Osteocyte (in vitro differentiated cells): ENCODE results near the gene ISL2. TPM values are rescaled to one million over a fixed set of nuclear protein-coding genes. Genes with fewer than 3 reads are reported as not detected.

Experiments
- DNase-seq: peaks from one replicate; pipeline ENCODE4 v3.0.0; 2021; ENCODE audit warnings: mixed read lengths; ENCODE audit not compliant: unreplicated experiment; ENCODE audit errors: extremely low spot score
- H3K27ac Mint-ChIP-seq: one replicate; pipeline ENCODE4 v1.8.0; 2021; ENCODE audit warnings: mild to moderate bottlenecking, mixed read lengths; ENCODE audit not compliant: unreplicated experiment
- H3K27me3 Mint-ChIP-seq: one replicate; pipeline ENCODE4 v1.8.0; 2021; ENCODE audit warnings: mixed read lengths; ENCODE audit not compliant: unreplicated experiment
- H3K36me3 Mint-ChIP-seq: one replicate; pipeline ENCODE4 v1.8.0; 2021; ENCODE audit warnings: mixed read lengths; ENCODE audit not compliant: unreplicated experiment
- H3K4me1 Mint-ChIP-seq: one replicate; pipeline ENCODE4 v1.8.0; 2021; ENCODE audit warnings: mixed read lengths; ENCODE audit not compliant: unreplicated experiment
- H3K4me3 Mint-ChIP-seq: one replicate; pipeline ENCODE4 v1.8.0; 2021; ENCODE audit warnings: mild to moderate bottlenecking, moderate library complexity, mixed read lengths; ENCODE audit not compliant: unreplicated experiment
- H3K9me3 Mint-ChIP-seq: one replicate; pipeline ENCODE4 v1.8.0; 2021; ENCODE audit warnings: mixed read lengths; ENCODE audit not compliant: unreplicated experiment
- total RNA-seq: library from RNA; stranded (reverse); gene quantifications from 2 replicates; pipeline ENCODE4 v1.2.1, GENCODE V29; 2021
- TF ChIP-seq, protein P1 (sequence below): fragments of 200-600 bp; sonication (generic); IDR thresholded peaks from 2 replicates; pipeline ENCODE4 v1.5.0; 2021; ENCODE audit warnings: antibody characterized with exemption, mild to moderate bottlenecking, moderate library complexity

Gene ISL2
- total RNA-seq, 1 donor from 2014 or later: not detected

DNA sequence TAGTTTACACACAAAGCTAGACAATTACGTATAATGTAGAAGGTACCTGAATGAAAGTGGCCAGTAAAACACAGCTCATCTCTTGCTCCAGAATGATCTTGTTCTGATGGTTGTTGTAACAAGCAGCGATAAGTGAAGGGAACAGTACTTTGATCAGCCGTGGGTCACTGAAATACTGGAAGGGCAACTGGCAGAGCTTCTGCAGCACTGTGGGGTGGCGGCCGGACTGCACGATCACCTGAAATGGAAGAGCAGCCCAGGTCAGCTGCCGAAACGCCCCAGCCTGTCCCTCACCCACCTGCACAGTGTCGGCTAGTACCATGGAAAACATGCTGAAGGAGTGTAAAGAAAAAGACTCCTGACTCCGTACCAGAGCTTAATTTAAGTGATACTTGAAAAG, 17.3 kb downstream of the ISL2 start:
- no peaks in the 10 kb centered on the region for H3K4me1 Mint-ChIP-seq
- H3K27ac Mint-ChIP-seq: no peak overlapping the region
- H3K27me3 Mint-ChIP-seq: peaks cover 26% of the 10 kb centered on the region
- H3K4me3 Mint-ChIP-seq: no peak overlapping the region
- no peaks in the 10 kb centered on the region for H3K36me3 Mint-ChIP-seq
- no peaks in the 10 kb centered on the region for H3K9me3 Mint-ChIP-seq
- TF ChIP-seq, protein P1, sequence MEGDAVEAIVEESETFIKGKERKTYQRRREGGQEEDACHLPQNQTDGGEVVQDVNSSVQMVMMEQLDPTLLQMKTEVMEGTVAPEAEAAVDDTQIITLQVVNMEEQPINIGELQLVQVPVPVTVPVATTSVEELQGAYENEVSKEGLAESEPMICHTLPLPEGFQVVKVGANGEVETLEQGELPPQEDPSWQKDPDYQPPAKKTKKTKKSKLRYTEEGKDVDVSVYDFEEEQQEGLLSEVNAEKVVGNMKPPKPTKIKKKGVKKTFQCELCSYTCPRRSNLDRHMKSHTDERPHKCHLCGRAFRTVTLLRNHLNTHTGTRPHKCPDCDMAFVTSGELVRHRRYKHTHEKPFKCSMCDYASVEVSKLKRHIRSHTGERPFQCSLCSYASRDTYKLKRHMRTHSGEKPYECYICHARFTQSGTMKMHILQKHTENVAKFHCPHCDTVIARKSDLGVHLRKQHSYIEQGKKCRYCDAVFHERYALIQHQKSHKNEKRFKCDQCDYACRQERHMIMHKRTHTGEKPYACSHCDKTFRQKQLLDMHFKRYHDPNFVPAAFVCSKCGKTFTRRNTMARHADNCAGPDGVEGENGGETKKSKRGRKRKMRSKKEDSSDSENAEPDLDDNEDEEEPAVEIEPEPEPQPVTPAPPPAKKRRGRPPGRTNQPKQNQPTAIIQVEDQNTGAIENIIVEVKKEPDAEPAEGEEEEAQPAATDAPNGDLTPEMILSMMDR: no peak
- DNase-seq: no peak

DNA sequence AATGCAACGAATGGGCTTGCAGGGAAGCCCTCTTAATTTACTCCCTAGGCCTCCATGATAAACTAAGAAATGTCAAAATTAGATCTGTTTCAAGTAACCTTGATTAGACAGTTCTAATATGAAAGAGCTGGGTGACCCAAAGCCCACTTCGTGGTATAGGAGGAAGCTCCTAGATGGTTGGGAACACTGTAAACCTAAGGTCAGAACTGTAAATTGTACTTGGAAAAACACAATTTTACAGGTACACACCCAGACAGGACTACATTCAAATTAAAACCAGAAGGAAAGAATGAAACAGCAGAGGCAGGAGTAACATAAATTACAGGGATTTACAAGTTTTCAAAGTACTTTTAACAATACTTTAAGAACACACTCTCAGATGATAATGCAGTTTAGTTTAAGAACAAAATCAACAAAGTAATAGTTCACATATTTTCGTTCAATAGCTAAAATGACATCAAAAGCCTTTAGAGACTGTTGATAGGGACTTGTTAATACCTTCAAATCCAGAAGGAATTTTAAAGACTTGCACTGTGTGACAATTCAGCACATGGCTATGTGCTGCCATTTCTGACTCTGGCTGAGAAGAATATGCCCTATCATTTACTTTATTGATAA, 18.4 kb downstream of the ISL2 start:
- TF ChIP-seq, protein P1: no peak
- Mint-ChIP-seq H3K27ac (no peak overlapping the region), H3K4me3 (no peak overlapping the region), H3K27me3 (peaks cover 19% of the 10 kb centered on the region), H3K9me3 (no peaks in the 10 kb centered on the region), H3K36me3 (no peaks in the 10 kb centered on the region), H3K4me1 (no peaks in the 10 kb centered on the region)
- no peak for DNase-seq

- Mint-ChIP-seq H3K27me3 (peaks cover 11% of the 10 kb centered on the region), H3K4me1 (no peaks in the 10 kb centered on the region), H3K9me3 (no peaks in the 10 kb centered on the region), H3K4me3 (no peak overlapping the region), H3K36me3 (no peaks in the 10 kb centered on the region), H3K27ac (no peak overlapping the region)
- DNase-seq: no peak
- TF ChIP-seq, protein P1: no peak
Observed at GRCh38 chr15:76358453-76358852, 21.9 kb downstream of the ISL2 start.

DNA sequence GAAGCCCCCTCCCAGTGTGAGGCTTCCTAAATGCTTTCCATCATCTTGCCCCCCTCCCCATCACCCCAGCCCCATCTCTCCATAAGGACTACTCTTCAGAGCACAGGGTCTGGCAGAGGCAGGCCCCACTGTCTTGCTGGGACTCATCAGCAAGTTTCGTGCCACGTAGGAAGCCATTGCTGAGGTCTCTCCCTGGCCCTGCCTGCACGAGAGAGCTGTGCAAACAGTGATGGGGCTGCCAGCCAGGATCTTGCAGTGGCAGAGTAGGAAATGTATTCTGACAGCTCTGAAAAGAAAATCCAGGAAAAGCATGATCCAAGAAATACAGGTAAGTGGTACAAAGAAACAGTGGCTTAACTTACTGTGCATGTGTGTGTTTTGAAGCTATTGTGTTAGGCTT, 22.6 kb downstream of the ISL2 start:
- H3K9me3 Mint-ChIP-seq: no peaks in the 10 kb centered on the region
- H3K4me1 Mint-ChIP-seq: no peaks in the 10 kb centered on the region
- H3K36me3 Mint-ChIP-seq: no peaks in the 10 kb centered on the region
- no peak overlapping the region for H3K4me3 Mint-ChIP-seq
- no peak for DNase-seq
- H3K27me3 Mint-ChIP-seq: peaks cover 11% of the 10 kb centered on the region
- TF ChIP-seq, protein P1: no peak
- no peak overlapping the region for H3K27ac Mint-ChIP-seq

DNA sequence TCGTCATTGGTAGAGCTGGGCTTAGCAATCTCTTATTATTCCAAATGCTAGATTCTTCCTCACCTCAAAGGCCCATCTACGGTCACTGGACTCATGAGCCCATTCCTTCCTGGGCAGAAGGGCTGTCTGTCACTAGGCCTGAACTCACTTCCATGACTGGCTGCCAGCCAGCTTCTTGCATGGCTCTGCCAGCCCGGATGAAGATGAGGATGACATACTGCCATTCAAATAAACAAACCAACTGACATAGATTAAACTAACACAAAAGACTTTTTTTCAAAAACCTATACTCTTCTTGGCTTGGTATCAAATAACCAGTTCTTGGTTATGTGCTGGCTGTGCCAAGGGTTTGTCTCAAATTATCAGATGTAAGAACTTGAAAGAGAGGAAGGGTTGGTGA, 23.8 kb downstream of the ISL2 start:
- Mint-ChIP-seq H3K36me3 (no peaks in the 10 kb centered on the region), H3K4me1 (no peaks in the 10 kb centered on the region), H3K9me3 (no peaks in the 10 kb centered on the region), H3K27me3 (peaks cover 3% of the 10 kb centered on the region), H3K27ac (no peak overlapping the region), H3K4me3 (no peak overlapping the region)
- no peak for DNase-seq
- TF ChIP-seq, protein P1: no peak
